Caco-2 (cell line): ENCODE results near the gene LOXL1. TPM values are rescaled to one million over a fixed set of nuclear protein-coding genes. Genes with fewer than 3 reads are reported as not detected.
A peak's percentile ranks its signal among the peaks of the same experiment; 100 is the strongest.

Experiments used
- BruUV-seq: library from RNA; stranded (reverse); fragments of 400-500 nt; replicated peaks from 2 replicates; lab custom pipeline; 2021; lab: Mats Ljungman, UMichigan
- CTCF ChIA-PET: fragments of 300-600 bp; sonication (Branson Sonifier 250); formaldehyde crosslinking; loops from one replicate; lab custom pipeline; 2022; ENCODE audit warnings: antibody characterized with exemption; lab: Charles Lee
- POLR2A ChIA-PET: fragments of 300-600 bp; sonication (Branson Sonifier 250); formaldehyde crosslinking; loops from one replicate; lab custom pipeline; 2022; ENCODE audit warnings: antibody characterized with exemption; lab: Charles Lee
- DNase-seq, 2 experiments: peaks; one replicate each; pipeline versions ENCODE4 v3.0.0 to v3.0.0-alpha.2; 2020 to 2022
- H3K27me3 ChIP-seq: replicated peaks from 2 replicates; pipeline ENCODE4 v1.6.0; 2011; ENCODE audit warnings: low read length; ENCODE audit not compliant: control insufficient read depth, insufficient read depth
- H3K36me3 ChIP-seq: 2 replicates; pipeline ENCODE4 v1.5.1; 2011; ENCODE audit warnings: low read length; ENCODE audit not compliant: control insufficient read depth, insufficient read depth
- H3K4me1 ChIP-seq: fragments of 250-450 bp; sonication (Bioruptor Pico); 2 replicates; pipeline ENCODE4 v1.5.1; 2020; ENCODE audit warnings: mild to moderate bottlenecking
- H3K4me3 ChIP-seq: 2 replicates; pipeline ENCODE4 v1.5.1; 2011; ENCODE audit warnings: low read depth, mild to moderate bottlenecking, control low read depth, low read length
- H3K9me3 ChIP-seq: fragments of 250-450 bp; sonication (Bioruptor Pico); 2 replicates; pipeline ENCODE4 v1.5.1; 2020; ENCODE audit warnings: mild to moderate bottlenecking, moderate library complexity
- H3K27ac Mint-ChIP-seq: one replicate; pipeline ENCODE4 v1.8.0; 2022; ENCODE audit warnings: mixed read lengths; ENCODE audit not compliant: unreplicated experiment
- H3K27me3 Mint-ChIP-seq: one replicate; pipeline ENCODE4 v1.8.0; 2022; ENCODE audit warnings: mixed read lengths; ENCODE audit not compliant: insufficient read depth, unreplicated experiment
- H3K36me3 Mint-ChIP-seq: one replicate; pipeline ENCODE4 v1.8.0; 2022; ENCODE audit warnings: mild to moderate bottlenecking, mixed read lengths; ENCODE audit not compliant: insufficient read depth, unreplicated experiment
- H3K4me1 Mint-ChIP-seq: one replicate; pipeline ENCODE4 v1.8.0; 2022; ENCODE audit warnings: low read depth, mixed read lengths; ENCODE audit not compliant: unreplicated experiment
- H3K4me3 Mint-ChIP-seq: one replicate; pipeline ENCODE4 v1.8.0; 2022; ENCODE audit warnings: mild to moderate bottlenecking, moderate library complexity, mixed read lengths; ENCODE audit not compliant: unreplicated experiment
- H3K9me3 Mint-ChIP-seq: one replicate; pipeline ENCODE4 v1.8.0; 2022; ENCODE audit warnings: mixed read lengths; ENCODE audit not compliant: unreplicated experiment
- intact Hi-C: fragments of 100-400 bp; cut with micrococcal nuclease; formaldehyde crosslinking; loops from one replicate; pipeline ENCODE4 v1.10.0; 2022; ENCODE audit not compliant: unreplicated experiment
- total RNA-seq: library from RNA; stranded (reverse); gene quantifications from 2 replicates; pipeline ENCODE4 v1.2.3, GENCODE V29; 2022
- TF ChIP-seq, protein P1 (sequence below), 2 experiments: fragments of 200-600 bp in 1 of 2; IDR thresholded peaks; 1 replicate in 1 of 2; 2 replicates in 1 of 2; pipeline versions ENCODE4 v1.5.1 to v1.8.0; 2011 to 2022; ENCODE audit warnings: antibody characterized with exemption in 1 of 2, control low read depth in 1 of 2, inconsistent platforms in 1 of 2, low read depth in 1 of 2, low read length in 1 of 2, mild to moderate bottlenecking in 1 of 2, moderate library complexity in 1 of 2; ENCODE audit not compliant: insufficient read depth in 1 of 2, severe bottlenecking in 1 of 2, unreplicated experiment in 1 of 2

LOXL1 gene
- total RNA-seq, 1 experiment from 2014 or later: 3.7 TPM

GRCh38 chr15:73885954-73886700, 40.1 kb upstream of the LOXL1 start:
- TF ChIP-seq, protein P1, sequence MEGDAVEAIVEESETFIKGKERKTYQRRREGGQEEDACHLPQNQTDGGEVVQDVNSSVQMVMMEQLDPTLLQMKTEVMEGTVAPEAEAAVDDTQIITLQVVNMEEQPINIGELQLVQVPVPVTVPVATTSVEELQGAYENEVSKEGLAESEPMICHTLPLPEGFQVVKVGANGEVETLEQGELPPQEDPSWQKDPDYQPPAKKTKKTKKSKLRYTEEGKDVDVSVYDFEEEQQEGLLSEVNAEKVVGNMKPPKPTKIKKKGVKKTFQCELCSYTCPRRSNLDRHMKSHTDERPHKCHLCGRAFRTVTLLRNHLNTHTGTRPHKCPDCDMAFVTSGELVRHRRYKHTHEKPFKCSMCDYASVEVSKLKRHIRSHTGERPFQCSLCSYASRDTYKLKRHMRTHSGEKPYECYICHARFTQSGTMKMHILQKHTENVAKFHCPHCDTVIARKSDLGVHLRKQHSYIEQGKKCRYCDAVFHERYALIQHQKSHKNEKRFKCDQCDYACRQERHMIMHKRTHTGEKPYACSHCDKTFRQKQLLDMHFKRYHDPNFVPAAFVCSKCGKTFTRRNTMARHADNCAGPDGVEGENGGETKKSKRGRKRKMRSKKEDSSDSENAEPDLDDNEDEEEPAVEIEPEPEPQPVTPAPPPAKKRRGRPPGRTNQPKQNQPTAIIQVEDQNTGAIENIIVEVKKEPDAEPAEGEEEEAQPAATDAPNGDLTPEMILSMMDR (IDR thresholded peaks at IDR 0.05; ENCODE audit: insufficient read depth in 1 of 2, low read depth in 1 of 2, low read length in 1 of 2, severe bottlenecking in 1 of 2, unreplicated experiment in 1 of 2): no peak
- ChIA-PET POLR2A (no interaction called here), CTCF (no interaction called here)
- BruUV-seq: no TSS peak
- H3K27me3 Mint-ChIP-seq: peaks cover 8% of the 10 kb centered on the region
- H3K27me3 ChIP-seq: no peaks in the 10 kb centered on the region
- peak in 1 of 2 experiments; percentile 15 for DNase-seq
- no peaks in the 10 kb centered on the region for H3K4me1 ChIP-seq
- H3K4me3 ChIP-seq: no peak overlapping the region
- intact Hi-C loops: no loop called here
- no peak overlapping the region for H3K4me3 Mint-ChIP-seq
- H3K36me3 ChIP-seq: no peaks in the 10 kb centered on the region
- no peaks in the 10 kb centered on the region for H3K9me3 Mint-ChIP-seq
- no peaks in the 10 kb centered on the region for H3K9me3 ChIP-seq
- no peaks in the 10 kb centered on the region for H3K4me1 Mint-ChIP-seq
- H3K36me3 Mint-ChIP-seq: no peaks in the 10 kb centered on the region
- H3K27ac Mint-ChIP-seq: no peak overlapping the region

DNA sequence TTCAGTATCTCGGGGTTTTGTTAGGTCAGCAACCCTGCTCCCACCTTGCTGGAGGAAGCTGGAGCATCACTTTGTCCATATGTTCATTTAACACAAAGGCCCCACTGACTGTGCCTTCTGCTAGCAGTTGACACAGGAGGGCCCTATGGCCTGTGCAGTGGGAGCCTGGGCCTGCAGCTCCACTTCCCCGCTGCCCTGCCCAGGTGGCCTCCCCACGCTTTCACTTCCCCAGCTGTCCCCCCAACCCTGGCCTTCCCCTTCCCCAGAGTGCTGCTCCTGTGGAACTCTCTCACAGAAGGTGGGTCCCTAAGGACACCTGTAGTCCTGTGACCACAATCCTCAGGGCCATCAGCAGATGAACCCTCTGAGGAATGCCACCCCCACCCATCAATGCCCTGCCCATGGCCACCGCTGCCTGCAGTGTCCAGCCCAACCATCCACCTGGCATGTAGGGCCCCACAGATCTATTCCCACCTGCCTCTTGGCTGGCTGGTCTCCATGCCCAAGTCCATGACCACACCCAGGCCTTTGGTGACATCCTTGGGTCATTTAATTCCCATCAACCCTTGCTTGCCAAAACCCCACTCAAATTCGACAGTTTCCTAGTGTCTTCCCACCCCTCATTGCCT, 39.4 kb upstream of the LOXL1 start:
- H3K36me3 Mint-ChIP-seq: no peaks in the 10 kb centered on the region
- peak in 1 of 2 experiments; percentile 14 for DNase-seq
- Histone ChIP-seq H3K9me3 (no peaks in the 10 kb centered on the region), H3K4me1 (no peaks in the 10 kb centered on the region), H3K4me3 (no peak overlapping the region), H3K36me3 (no peaks in the 10 kb centered on the region), H3K27me3 (no peaks in the 10 kb centered on the region)
- no peaks in the 10 kb centered on the region for H3K4me1 Mint-ChIP-seq
- peaks cover 8% of the 10 kb centered on the region for H3K27me3 Mint-ChIP-seq
- TF ChIP-seq, protein P1 (IDR thresholded peaks at IDR 0.05; ENCODE audit: insufficient read depth in 1 of 2, low read depth in 1 of 2, low read length in 1 of 2, severe bottlenecking in 1 of 2, unreplicated experiment in 1 of 2): no peak
- no peak overlapping the region for H3K4me3 Mint-ChIP-seq
- POLR2A ChIA-PET: no interaction called here
- CTCF ChIA-PET: no interaction called here
- no TSS peak for BruUV-seq
- intact Hi-C loops: no loop called here
- no peak overlapping the region for H3K27ac Mint-ChIP-seq
- H3K9me3 Mint-ChIP-seq: no peaks in the 10 kb centered on the region

DNA sequence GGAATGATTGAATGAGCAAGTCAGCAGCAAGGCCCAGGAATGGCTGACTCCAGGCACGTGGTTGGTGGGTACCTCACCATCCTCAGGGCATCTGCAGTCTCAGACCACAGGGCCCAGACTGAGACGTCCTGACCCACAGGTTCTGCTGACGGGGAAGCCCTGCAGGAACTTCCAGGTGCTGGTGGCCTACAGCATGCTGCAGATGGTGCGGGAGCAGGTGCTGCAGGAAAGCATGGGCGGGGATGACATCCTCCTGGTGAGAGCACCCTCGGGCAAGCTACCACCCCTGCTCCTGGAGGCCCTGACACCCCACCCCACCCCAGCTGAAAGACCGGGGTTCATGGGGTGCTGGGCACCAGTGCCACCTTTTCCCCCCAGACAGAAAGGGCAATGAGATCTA, 38.8 kb upstream of the LOXL1 start:
- CTCF ChIA-PET: no interaction called here
- H3K27me3 ChIP-seq: no peaks in the 10 kb centered on the region
- H3K4me1 Mint-ChIP-seq: no peaks in the 10 kb centered on the region

More for the DNA sequence above, 38.8 kb upstream of the LOXL1 start:
- no peaks in the 10 kb centered on the region for H3K36me3 Mint-ChIP-seq
- Histone ChIP-seq H3K4me3 (no peak overlapping the region), H3K4me1 (no peaks in the 10 kb centered on the region), H3K9me3 (no peaks in the 10 kb centered on the region), H3K36me3 (no peaks in the 10 kb centered on the region)
- peaks cover 4% of the 10 kb centered on the region for H3K9me3 Mint-ChIP-seq
- POLR2A ChIA-PET: no interaction called here
- BruUV-seq: no TSS peak
- TF ChIP-seq, protein P1 (IDR thresholded peaks at IDR 0.05; ENCODE audit: insufficient read depth in 1 of 2, low read depth in 1 of 2, low read length in 1 of 2, severe bottlenecking in 1 of 2, unreplicated experiment in 1 of 2): no peak
- DNase-seq: peak in 1 of 2 experiments; percentile 7
- H3K27ac Mint-ChIP-seq: no peak overlapping the region
- H3K27me3 Mint-ChIP-seq: peaks cover 4% of the 10 kb centered on the region
- H3K4me3 Mint-ChIP-seq: no peak overlapping the region
- intact Hi-C loops: no loop called here
